Stimulated activated naive B cell treated with anti-CD40 and anti-IgM and Interleukin-4, amounts not matched to agents 10 μg/mL and 1 μg/mL and 100 μg/mL, for 72 hours (primary cell): ENCODE measurements around the gene LTBP1.
A peak's percentile ranks its signal among the peaks of the same experiment; 100 is the strongest.
"Not testable (repeated sequence)": the region's sequence is repeated elsewhere in the genome, so short reads cannot be mapped to it uniquely, and the experiment has no call there.

ENCODE experiments used
- ATAC-seq, 2 donors: fragments of 150-1000 bp; cut with Tn5 transposase; replicated peaks; 2 replicates each; pipeline ENCODE4 v1.10.0; 2021; ENCODE audit warnings: moderate library complexity in 1 of 2
- DNase-seq: peaks from one replicate; pipeline ENCODE4 v3.0.0; 2021
- H3K27ac Mint-ChIP-seq: one replicate; pipeline ENCODE4 v1.8.0; 2022; ENCODE audit warnings: mild to moderate bottlenecking, mixed read lengths
- H3K27me3 Mint-ChIP-seq, 2 donors: one replicate each; pipeline ENCODE4 v1.8.0; 2022; ENCODE audit warnings: mixed read lengths in 2 of 2
- H3K36me3 Mint-ChIP-seq, 2 donors: one replicate each; pipeline ENCODE4 v1.8.0; 2022; ENCODE audit warnings: mixed read lengths in 2 of 2, mild to moderate bottlenecking in 1 of 2
- H3K4me1 Mint-ChIP-seq, 2 donors: one replicate each; pipeline ENCODE4 v1.8.0; 2022; ENCODE audit warnings: mixed read lengths in 2 of 2, mild to moderate bottlenecking in 1 of 2
- H3K4me3 Mint-ChIP-seq, 2 donors: one replicate each; pipeline ENCODE4 v1.8.0; 2022; ENCODE audit warnings: mild to moderate bottlenecking in 2 of 2, mixed read lengths in 2 of 2, moderate library complexity in 1 of 2
- H3K9me3 Mint-ChIP-seq, 2 donors: one replicate each; pipeline ENCODE4 v1.8.0; 2022; ENCODE audit warnings: mixed read lengths in 2 of 2, mild to moderate bottlenecking in 1 of 2

The LTBP1 gene

DNA sequence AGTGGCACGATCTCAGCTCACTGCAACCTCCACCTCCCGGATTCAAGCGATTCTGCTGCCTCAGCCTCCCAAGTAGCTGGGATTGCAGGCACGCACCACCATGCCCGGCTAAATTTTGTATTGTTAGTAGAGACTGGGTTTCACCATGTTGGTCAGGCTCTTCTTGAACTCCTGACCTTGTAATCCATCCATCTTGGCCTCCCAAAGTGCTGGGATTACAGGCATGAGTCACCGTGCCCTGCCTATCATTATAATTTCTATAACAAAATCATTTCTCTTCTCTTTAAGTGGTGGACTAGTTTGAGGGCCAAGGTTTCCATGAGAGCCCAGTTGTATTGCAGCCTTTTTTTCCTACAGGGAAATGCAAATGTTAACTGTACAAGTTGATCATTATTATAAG, 442.9 kb downstream of the LTBP1 start:
- not testable (repeated sequence) for H3K4me1 Mint-ChIP-seq, ATAC-seq, H3K36me3 Mint-ChIP-seq, DNase-seq, H3K27ac Mint-ChIP-seq, H3K4me3 Mint-ChIP-seq, H3K27me3 Mint-ChIP-seq, H3K9me3 Mint-ChIP-seq

DNA sequence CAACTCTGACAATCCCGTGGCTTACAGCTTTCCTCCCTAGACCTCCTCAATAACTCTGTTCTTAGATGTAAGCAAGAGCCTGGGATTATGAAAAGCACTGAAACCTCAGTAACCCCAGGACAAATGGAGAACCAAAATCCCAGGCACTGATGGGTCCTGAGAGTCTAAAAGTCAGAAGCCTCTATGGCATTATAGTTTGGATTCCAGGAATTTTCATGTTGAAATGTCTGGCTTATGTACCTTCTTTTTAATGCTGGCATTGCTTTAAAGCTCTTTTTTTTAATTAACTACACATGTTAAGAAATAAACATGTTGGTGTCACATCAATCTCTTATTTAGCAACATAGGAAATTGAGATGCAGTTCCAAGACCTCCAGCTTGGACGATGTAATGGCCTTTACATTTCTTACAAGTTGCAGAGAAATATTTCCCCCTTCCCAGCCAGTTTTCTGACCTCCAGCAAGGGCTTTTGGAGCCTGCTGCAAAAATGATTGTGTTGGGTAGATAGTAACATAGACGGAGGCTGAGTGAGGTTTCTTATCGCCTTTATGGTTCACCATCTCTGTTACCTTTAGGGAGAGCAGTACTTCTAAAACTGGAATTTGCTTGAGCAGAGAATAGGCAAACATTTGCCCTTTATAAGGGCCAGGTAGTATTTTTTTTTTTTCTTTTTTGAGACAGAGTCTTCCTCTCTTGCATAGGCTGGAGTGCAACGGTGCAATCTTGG, 444.9 kb downstream of the LTBP1 start:
- no peak for DNase-seq
- peaks cover 0 to 2% of the 10 kb centered on the region in 2 donors for H3K4me1 Mint-ChIP-seq
- no peak overlapping the region for H3K27ac Mint-ChIP-seq
- no peak overlapping the region for H3K4me3 Mint-ChIP-seq
- no peaks in the 10 kb centered on the region for H3K9me3 Mint-ChIP-seq
- no peak for ATAC-seq
- no peaks in the 10 kb centered on the region for H3K36me3 Mint-ChIP-seq
- no peaks in the 10 kb centered on the region for H3K27me3 Mint-ChIP-seq

GRCh38 chr2:33392366-33392765, 445.6 kb downstream of the LTBP1 start:
- Mint-ChIP-seq H3K9me3 (no peaks in the 10 kb centered on the region), H3K36me3 (no peaks in the 10 kb centered on the region), H3K4me3 (no peak overlapping the region), H3K4me1 (peaks cover 0 to 2% of the 10 kb centered on the region in 2 donors), H3K27me3 (no peaks in the 10 kb centered on the region), H3K27ac (no peak overlapping the region)
- ATAC-seq (no peak), DNase-seq (no peak)

- H3K9me3 Mint-ChIP-seq = no peaks in the 10 kb centered on the region
- no peaks in the 10 kb centered on the region for H3K27me3 Mint-ChIP-seq
- DNase-seq (no peak), ATAC-seq (no peak)
- H3K4me3 Mint-ChIP-seq = no peak overlapping the region
- H3K27ac Mint-ChIP-seq = no peak overlapping the region
- H3K4me1 Mint-ChIP-seq = peaks cover 0 to 2% of the 10 kb centered on the region in 2 donors
- H3K36me3 Mint-ChIP-seq = no peaks in the 10 kb centered on the region
These were observed 448.3 kb downstream of the LTBP1 start for GRCh38 chr2:33395034-33395433.

- DNase-seq (peak; percentile 35), ATAC-seq (peak; percentile 38 to 50)
- Mint-ChIP-seq H3K9me3 (no peaks in the 10 kb centered on the region), H3K27me3 (no peaks in the 10 kb centered on the region), H3K27ac (no peak overlapping the region), H3K4me1 (peaks cover 0 to 2% of the 10 kb centered on the region in 2 donors), H3K4me3 (no peak overlapping the region), H3K36me3 (no peaks in the 10 kb centered on the region)
These were observed 449.0 kb downstream of the LTBP1 start for GRCh38 chr2:33395655-33396249.

DNA sequence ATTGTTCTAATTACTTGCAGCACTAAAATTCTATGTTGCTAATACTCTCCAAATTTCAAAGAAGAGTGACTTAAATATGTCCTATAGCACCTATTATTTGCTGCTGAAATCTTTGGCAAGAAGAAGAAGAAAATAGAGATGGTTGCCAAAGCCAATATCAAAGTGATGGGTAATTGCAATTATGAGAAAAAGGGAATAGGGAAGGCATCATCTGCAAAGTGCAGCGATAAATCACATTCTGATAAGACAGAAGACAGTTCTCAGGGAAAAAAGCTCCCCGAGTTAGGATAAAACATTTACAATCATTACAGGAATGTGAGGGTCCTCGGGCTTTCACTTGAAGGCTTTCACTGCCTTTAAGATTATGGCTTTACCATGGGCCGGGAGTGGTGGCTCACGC, 457.6 kb downstream of the LTBP1 start:
- DNase-seq (no peak), ATAC-seq (no peak)
- Mint-ChIP-seq H3K36me3 (peaks cover 0 to 5% of the 10 kb centered on the region in 2 donors), H3K27me3 (peaks cover 0 to 4% of the 10 kb centered on the region in 2 donors), H3K27ac (no peak overlapping the region), H3K4me1 (no peaks in the 10 kb centered on the region), H3K9me3 (peaks cover 0 to 8% of the 10 kb centered on the region in 2 donors), H3K4me3 (no peak overlapping the region)

- Mint-ChIP-seq H3K4me3 (no peak overlapping the region), H3K36me3 (peaks cover 0 to 5% of the 10 kb centered on the region in 2 donors), H3K9me3 (peaks cover 0 to 8% of the 10 kb centered on the region in 2 donors), H3K4me1 (no peaks in the 10 kb centered on the region), H3K27ac (no peak overlapping the region), H3K27me3 (peaks cover 0 to 4% of the 10 kb centered on the region in 2 donors)
- no peak for ATAC-seq
- DNase-seq = no peak
These were observed 459.9 kb downstream of the LTBP1 start for GRCh38 chr2:33406622-33407021.

DNA sequence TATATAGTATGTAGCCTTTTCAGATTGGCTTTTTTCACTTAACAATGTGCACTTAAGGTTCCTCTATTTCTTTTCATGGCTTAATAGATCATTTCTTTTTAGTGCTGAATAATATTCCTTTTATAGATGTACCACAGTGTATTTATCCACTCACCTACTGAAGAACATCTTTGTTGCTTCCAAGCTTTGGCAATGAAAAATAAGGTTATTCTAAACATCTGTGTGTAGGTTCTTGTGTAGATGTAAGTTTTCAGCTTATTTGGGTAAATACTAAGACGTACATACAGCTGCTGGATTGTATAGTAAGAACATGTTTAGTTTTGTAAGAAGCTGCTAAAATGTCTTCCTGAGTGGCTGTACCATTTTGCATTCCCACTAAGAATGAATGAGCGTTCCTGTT, 461.4 kb downstream of the LTBP1 start:
- peaks cover 0 to 8% of the 10 kb centered on the region in 2 donors for H3K9me3 Mint-ChIP-seq
- no peak overlapping the region for H3K4me3 Mint-ChIP-seq
- DNase-seq (no peak), ATAC-seq (no peak)
- H3K4me1 Mint-ChIP-seq = no peaks in the 10 kb centered on the region
- no peak overlapping the region for H3K27ac Mint-ChIP-seq
- H3K27me3 Mint-ChIP-seq = peaks cover 0 to 4% of the 10 kb centered on the region in 2 donors
- H3K36me3 Mint-ChIP-seq = peaks cover 0 to 5% of the 10 kb centered on the region in 2 donors

GRCh38 chr2:33409417-33409955, 462.7 kb downstream of the LTBP1 start:
- DNase-seq = no peak
- Mint-ChIP-seq H3K4me1 (no peaks in the 10 kb centered on the region), H3K4me3 (no peak overlapping the region), H3K27ac (no peak overlapping the region), H3K9me3 (peaks cover 0 to 8% of the 10 kb centered on the region in 2 donors), H3K36me3 (peaks cover 0 to 5% of the 10 kb centered on the region in 2 donors), H3K27me3 (peaks cover 0 to 2% of the 10 kb centered on the region in 2 donors)
- ATAC-seq = no peak

GRCh38 chr2:33411765-33412164, 465.0 kb downstream of the LTBP1 start:
- no peak for DNase-seq
- Mint-ChIP-seq H3K27ac (no peak overlapping the region), H3K9me3 (peaks cover 0 to 8% of the 10 kb centered on the region in 2 donors), H3K4me3 (no peak overlapping the region), H3K4me1 (no peaks in the 10 kb centered on the region), H3K27me3 (peaks cover 2 to 4% of the 10 kb centered on the region in 2 donors), H3K36me3 (peaks cover 0 to 5% of the 10 kb centered on the region in 2 donors)
- ATAC-seq = no peak

GRCh38 chr2:33412920-33413319, 466.2 kb downstream of the LTBP1 start:
- ATAC-seq (no peak), DNase-seq (no peak)
- H3K27me3 Mint-ChIP-seq = peaks cover 6 to 7% of the 10 kb centered on the region in 2 donors

DNA sequence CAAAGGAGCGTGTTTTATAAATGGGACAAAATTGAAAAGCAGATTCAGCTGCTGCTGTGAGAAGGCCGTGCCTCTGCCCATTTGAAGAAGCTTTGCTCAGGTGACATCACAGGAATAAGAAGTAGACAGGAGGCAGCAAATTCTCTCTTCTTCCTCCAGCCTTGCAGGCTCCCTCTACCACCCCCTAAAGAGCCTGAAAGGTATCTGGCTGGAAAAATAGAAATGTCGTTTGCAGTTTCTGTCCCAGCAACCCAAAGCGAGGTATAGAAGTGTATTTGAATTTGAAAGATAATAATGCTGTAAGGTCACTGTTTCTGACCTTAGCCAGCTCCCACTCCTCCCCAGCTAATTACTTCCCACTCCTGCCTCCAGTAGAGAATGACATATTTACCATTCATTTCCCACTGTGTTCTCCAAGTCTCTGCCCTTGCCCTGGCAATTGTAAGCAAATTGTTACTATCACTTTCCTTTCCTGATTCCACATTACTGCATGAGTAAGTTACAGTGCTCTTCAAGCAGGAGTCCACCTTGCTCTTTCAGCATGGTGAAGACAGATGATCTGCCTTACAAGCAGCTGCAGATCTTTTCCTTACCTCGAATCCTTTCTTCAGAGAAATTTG, 472.9 kb downstream of the LTBP1 start:
- peaks cover 4 to 6% of the 10 kb centered on the region in 2 donors for H3K27me3 Mint-ChIP-seq
- no peaks in the 10 kb centered on the region for H3K9me3 Mint-ChIP-seq
- H3K36me3 Mint-ChIP-seq = no peaks in the 10 kb centered on the region
- H3K27ac Mint-ChIP-seq = no peak overlapping the region
- DNase-seq (no peak), ATAC-seq (no peak)
- H3K4me1 Mint-ChIP-seq = no peaks in the 10 kb centered on the region
- H3K4me3 Mint-ChIP-seq = no peak overlapping the region

More at GRCh38 chr2:33412920-33413319, 466.2 kb downstream of the LTBP1 start:
- no peaks in the 10 kb centered on the region for H3K4me1 Mint-ChIP-seq
- no peak overlapping the region for H3K27ac Mint-ChIP-seq
- H3K36me3 Mint-ChIP-seq = peaks cover 0 to 5% of the 10 kb centered on the region in 2 donors
- no peak overlapping the region for H3K4me3 Mint-ChIP-seq
- H3K9me3 Mint-ChIP-seq = peaks cover 0 to 7% of the 10 kb centered on the region in 2 donors

DNA sequence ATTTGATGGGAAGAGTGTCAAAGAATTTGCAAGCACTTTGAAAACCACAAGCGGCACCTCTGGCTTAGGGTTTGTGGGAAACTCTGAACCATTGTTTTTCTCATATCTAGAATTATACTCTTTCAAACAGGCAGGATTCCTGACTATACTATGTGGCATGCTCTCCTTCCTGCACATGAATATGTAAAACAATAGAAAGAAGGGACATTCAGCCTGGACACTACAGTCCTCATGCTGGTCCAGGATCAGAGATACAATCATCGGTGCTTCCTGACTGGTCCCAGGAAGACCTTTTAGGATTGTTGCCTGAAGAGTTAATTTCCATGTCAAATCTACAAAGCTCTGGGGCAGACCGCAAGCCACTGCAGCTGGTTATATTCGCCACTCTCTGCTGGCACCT, 474.0 kb downstream of the LTBP1 start:
- Mint-ChIP-seq H3K36me3 (no peaks in the 10 kb centered on the region), H3K9me3 (no peaks in the 10 kb centered on the region), H3K27me3 (peaks cover 4 to 6% of the 10 kb centered on the region in 2 donors), H3K27ac (no peak overlapping the region), H3K4me3 (no peak overlapping the region), H3K4me1 (no peaks in the 10 kb centered on the region)
- DNase-seq (no peak), ATAC-seq (no peak)

GRCh38 chr2:33421820-33422219, 475.1 kb downstream of the LTBP1 start:
- H3K4me3 Mint-ChIP-seq = no peak overlapping the region
- H3K4me1 Mint-ChIP-seq = no peaks in the 10 kb centered on the region

More at GRCh38 chr2:33421820-33422219, 475.1 kb downstream of the LTBP1 start:
- H3K9me3 Mint-ChIP-seq = no peaks in the 10 kb centered on the region
- DNase-seq (no peak), ATAC-seq (no peak)
- H3K27ac Mint-ChIP-seq = no peak overlapping the region
- peaks cover 3% of the 10 kb centered on the region in 2 donors for H3K27me3 Mint-ChIP-seq
- no peaks in the 10 kb centered on the region for H3K36me3 Mint-ChIP-seq
